ENCODE results near the gene CTIF. TPM values are rescaled to one million over a fixed set of nuclear protein-coding genes. Genes with fewer than 3 reads are reported as not detected.

CTIF gene
- 11.7 to 20.6 TPM (median 16.6 TPM) in 5 replicates for total RNA-seq (2022; extraction: Qiagen RNA extraction; ENCODE audit: low read depth)

GRCh38 chr18:48538531-48539405 lies at the start of gene CTIF:
TSS of gene CTIF (plus strand) at chr18:48539031. CDS start at chr18:48619566, 80,535 bp downstream.

Other genes with a start within 250 kb of the CTIF start
- 0.05 to 0.32 TPM in 2 of 5 replicates, not detected in the others for gene ZBTB7C, start 129.6 kb upstream of the CTIF start, total RNA-seq (2022; extraction: Qiagen RNA extraction; ENCODE audit: low read depth)

Measured in A549 treated with ZK216348 at 1 μM for 4 hours (cell line).